Muscle layer of colon (tissue), 2 donors: ENCODE data around the gene MBNL1.
A peak's percentile ranks its signal among the peaks of the same experiment; 100 is the strongest.

Experiments used
- H3K27ac ChIP-seq: one replicate; pipeline ENCODE4 v1.7.0; 2013; ENCODE audit warnings: low read depth, mild to moderate bottlenecking, low read length, moderate library complexity
- H3K27me3 ChIP-seq, 2 donors: one replicate each; pipeline ENCODE4 v1.7.0; 2013; ENCODE audit warnings: low read length in 2 of 2, mild to moderate bottlenecking in 2 of 2; ENCODE audit not compliant: insufficient read depth in 2 of 2, control insufficient read depth in 1 of 2
- H3K36me3 ChIP-seq: one replicate; pipeline ENCODE4 v1.7.0; 2013; ENCODE audit warnings: mild to moderate bottlenecking, low read length; ENCODE audit not compliant: insufficient read depth
- H3K4me1 ChIP-seq: one replicate; pipeline ENCODE4 v1.7.0; 2013; ENCODE audit warnings: mild to moderate bottlenecking, low read length; ENCODE audit not compliant: insufficient read depth
- H3K4me3 ChIP-seq, 2 donors: one replicate each; pipeline ENCODE4 v1.7.0; 2013; ENCODE audit warnings: low read length in 2 of 2, low read depth in 1 of 2, mild to moderate bottlenecking in 1 of 2, moderate library complexity in 1 of 2
- H3K9ac ChIP-seq: one replicate; pipeline ENCODE4 v1.7.0; 2013; ENCODE audit warnings: low read length
- H3K9me3 ChIP-seq: one replicate; pipeline ENCODE4 v1.7.0; 2013; ENCODE audit warnings: mild to moderate bottlenecking, low read length
- donor health status: abdominal sarcoma.
- donor health status: Adenocarcinoma of cecum.

Gene MBNL1

DNA sequence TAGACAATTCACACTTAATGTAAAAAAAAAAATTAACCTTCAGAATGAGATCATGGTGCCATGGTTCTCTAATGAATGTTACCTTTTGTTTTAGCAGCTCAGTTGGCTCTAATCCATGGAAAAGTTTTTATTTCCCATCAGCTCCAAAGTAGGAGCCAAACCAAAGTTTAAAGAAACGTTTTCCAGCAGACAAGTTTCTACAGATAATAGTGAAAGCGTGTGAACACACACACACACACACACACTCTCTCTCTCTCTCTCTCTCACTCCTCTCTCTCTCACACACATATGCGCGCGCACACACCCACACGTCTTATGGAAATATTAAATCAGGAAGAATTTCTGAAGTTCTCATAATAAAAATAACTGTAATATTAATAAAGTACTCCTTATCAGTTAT, 46.9 kb downstream of the MBNL1 start:
- Histone ChIP-seq H3K4me1 (peaks cover 67% of the 10 kb centered on the region), H3K27ac (peak overlapping the region; percentile 27), H3K27me3 (no peaks in the 10 kb centered on the region), H3K9ac (no peak overlapping the region), H3K9me3 (no peaks in the 10 kb centered on the region), H3K36me3 (no peaks in the 10 kb centered on the region), H3K4me3 (no peak overlapping the region)

DNA sequence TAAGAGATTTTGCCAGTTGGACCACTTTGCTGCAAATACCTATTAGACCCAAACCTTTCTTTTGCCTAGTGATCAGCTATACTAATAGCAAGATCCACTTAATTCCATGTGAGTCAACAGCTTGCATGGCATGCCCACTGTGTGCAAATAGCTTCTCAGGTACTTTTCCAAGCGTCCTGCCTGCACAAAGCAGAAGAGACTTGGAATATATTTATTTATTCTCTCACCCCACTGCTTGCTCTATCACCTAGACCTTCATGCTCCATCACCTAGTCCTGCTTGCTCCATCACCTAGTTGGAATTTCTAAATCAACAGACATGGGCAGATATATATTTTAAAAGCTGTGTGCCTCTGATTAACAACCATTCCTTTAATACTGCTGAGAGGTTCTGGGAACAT, 47.6 kb downstream of the MBNL1 start:
- Histone ChIP-seq H3K9me3 (no peaks in the 10 kb centered on the region), H3K4me1 (peaks cover 74% of the 10 kb centered on the region), H3K9ac (no peak overlapping the region), H3K4me3 (no peak overlapping the region), H3K27me3 (no peaks in the 10 kb centered on the region), H3K36me3 (no peaks in the 10 kb centered on the region), H3K27ac (peak overlapping the region; percentile 24)

DNA sequence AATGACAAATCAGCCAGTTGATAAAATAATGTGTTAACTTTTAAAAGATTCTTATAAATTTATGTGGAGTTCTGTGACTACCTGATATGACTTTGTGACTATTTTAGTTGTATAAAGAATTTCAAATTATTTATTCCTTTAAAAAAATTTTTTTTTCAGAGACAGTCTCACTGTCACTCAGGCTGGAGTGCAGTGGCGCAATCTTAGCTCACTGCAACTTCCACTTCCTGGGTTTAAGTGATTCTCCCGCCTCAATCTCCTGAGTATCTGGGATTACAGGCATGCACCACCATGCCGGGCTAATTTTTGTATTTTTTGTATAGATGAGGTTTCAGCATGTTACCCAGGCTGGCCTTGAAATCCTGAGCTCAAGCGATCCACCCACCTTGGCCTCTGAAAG, 48.5 kb downstream of the MBNL1 start:
- H3K36me3 ChIP-seq: no peaks in the 10 kb centered on the region
- H3K27ac ChIP-seq: peak overlapping the region; percentile 16
- H3K4me1 ChIP-seq: peaks cover 82% of the 10 kb centered on the region
- H3K9me3 ChIP-seq: no peaks in the 10 kb centered on the region
- H3K27me3 ChIP-seq: no peaks in the 10 kb centered on the region
- H3K9ac ChIP-seq: no peak overlapping the region
- no peak overlapping the region for H3K4me3 ChIP-seq

DNA sequence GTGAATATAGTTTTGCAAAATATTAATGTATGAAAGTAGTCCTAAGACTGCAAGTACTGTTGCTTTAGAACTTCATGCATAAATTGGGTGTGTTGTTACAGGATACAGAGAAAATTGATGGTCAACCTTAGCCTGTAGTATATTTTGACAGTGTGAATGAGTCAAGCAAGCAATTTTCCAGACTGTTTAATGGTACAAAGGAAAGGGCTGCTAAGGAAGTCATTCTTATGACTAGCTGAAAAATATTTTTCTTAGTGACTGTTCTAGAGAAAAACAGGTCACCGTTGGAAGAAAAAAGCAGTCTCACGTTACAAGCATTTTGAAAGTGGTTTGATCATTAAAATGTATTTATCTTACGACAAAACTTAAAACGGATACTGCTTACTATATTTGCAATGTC, 49.2 kb downstream of the MBNL1 start:
- no peaks in the 10 kb centered on the region for H3K36me3 ChIP-seq
- no peak overlapping the region for H3K9ac ChIP-seq
- H3K4me3 ChIP-seq: no peak overlapping the region
- H3K27me3 ChIP-seq: no peaks in the 10 kb centered on the region
- peak overlapping the region; percentile 16 for H3K27ac ChIP-seq
- H3K9me3 ChIP-seq: no peaks in the 10 kb centered on the region
- H3K4me1 ChIP-seq: peaks cover 89% of the 10 kb centered on the region

DNA sequence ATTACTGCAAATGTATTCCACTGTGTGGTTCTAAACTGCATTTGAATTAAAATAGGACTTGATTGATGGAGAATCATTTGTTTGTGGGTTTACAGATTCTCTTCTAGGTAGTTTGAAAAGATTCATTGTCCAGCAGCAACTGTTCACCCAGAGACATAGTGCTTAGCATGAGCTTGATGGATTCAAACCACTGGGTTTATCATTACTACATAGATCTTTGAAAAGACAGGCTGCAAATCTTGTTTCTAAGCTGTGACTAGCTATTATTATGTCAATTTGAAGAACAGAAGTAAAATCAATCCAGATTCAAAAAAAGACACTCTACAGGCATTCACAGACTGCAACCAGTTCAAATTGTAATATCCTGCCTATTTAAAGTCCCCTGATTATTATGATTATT, 49.8 kb downstream of the MBNL1 start:
- Histone ChIP-seq H3K27ac (peak overlapping the region; percentile 16), H3K27me3 (no peaks in the 10 kb centered on the region), H3K9ac (no peak overlapping the region), H3K36me3 (no peaks in the 10 kb centered on the region), H3K4me1 (peaks cover 84% of the 10 kb centered on the region), H3K4me3 (no peak overlapping the region), H3K9me3 (no peaks in the 10 kb centered on the region)

DNA sequence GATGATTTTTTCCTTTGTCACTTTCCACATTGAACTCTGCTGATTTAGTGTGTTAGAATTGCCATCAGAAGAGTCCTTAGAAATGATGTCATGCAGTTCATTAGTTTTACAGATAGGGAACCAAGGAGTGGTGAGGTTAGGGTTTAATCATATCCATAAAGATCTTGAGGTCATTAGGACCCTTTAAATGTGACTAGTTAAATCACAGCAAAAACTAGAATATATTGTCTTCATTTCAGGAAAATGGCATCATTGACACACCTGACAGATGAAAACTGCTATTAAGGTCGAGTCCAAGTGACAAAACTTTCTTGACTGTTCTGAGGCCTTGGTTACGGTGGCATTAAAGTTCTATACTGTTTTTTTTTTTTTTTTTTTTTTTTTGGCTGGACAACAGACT, 50.5 kb downstream of the MBNL1 start:
- Histone ChIP-seq H3K4me3 (no peak overlapping the region), H3K27ac (peak overlapping the region; percentile 46)

DNA sequence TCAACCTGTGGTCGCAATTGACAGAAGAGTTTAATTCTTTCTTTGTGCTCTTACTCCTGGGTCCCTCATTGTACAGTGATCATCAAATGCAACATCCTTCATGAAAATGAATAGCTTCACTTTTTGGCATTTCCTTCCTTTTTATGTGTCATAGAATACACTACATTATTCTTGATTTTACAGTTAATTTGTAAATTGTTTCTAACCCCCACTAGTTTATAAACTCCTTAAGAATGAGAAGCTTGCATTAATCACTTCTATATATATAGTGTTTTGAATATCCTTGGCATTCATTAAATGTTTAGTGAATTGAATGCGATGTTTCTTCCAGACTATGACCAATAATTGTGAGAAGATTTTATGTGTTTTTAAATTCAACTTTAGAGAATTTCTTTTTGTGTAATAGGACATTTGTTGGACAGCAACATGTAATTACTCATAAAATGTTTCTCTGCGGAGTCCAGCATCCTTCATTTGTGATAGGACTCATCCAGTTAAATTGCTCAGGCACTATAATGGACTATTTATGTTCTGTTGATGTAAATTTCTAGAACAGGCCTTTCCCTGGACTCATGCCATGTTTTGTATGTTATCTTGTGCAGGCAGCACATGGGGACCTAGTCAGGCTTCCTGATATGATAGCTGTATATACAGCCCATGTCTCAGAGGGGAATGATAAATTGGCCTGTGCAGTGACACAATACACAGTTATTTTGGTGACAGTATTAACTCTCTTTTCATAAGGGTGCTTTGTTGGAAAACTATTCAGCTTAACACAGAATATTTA, 51.3 kb downstream of the MBNL1 start:
- H3K4me1 ChIP-seq: peaks cover 69% of the 10 kb centered on the region
- no peak overlapping the region for H3K9ac ChIP-seq
- H3K4me3 ChIP-seq: no peak overlapping the region
- H3K36me3 ChIP-seq: no peaks in the 10 kb centered on the region
- H3K9me3 ChIP-seq: no peaks in the 10 kb centered on the region
- no peaks in the 10 kb centered on the region for H3K27me3 ChIP-seq
- H3K27ac ChIP-seq: no peak overlapping the region

More for the DNA sequence above, 50.5 kb downstream of the MBNL1 start:
- no peak overlapping the region for H3K9ac ChIP-seq
- H3K36me3 ChIP-seq: no peaks in the 10 kb centered on the region
- H3K4me1 ChIP-seq: peaks cover 77% of the 10 kb centered on the region
- no peaks in the 10 kb centered on the region for H3K27me3 ChIP-seq
- no peaks in the 10 kb centered on the region for H3K9me3 ChIP-seq

DNA sequence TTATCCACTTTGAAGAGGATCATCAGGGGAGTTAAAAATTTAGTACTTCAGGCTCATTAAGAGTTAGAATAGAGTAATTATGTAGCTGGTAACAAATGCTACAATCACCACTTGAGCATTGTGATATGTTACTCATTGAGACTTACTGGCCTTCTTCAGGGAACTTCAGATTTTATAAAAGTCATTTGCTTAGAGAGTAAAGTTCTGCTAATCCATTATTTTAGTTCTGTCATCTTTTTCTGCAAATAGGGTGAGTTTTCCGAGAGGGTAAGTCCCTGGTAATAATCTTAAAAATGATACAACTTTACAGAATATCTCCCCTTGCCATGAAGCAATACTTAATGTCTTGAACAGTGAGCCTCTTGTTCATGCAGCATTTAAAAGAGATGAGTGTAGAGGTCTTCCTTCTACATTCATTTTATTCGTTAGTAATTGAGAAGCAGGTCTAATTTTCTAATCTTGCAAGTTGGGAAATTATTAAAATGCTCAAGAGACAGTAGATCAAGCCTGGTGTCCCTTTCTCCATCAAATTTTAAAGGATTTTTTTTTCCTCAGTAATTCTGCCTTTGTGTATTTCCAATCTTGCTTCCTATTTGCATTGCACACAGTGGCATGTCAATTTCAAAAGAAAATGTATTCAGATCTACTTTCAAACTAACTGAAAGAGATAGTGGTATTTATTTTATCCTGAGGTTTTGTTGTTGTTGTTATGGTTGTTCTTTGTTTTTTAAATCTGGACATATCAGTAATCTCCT, 52.6 kb downstream of the MBNL1 start:
- Histone ChIP-seq H3K9ac (no peak overlapping the region), H3K4me3 (no peak overlapping the region), H3K27me3 (no peaks in the 10 kb centered on the region), H3K9me3 (no peaks in the 10 kb centered on the region), H3K4me1 (peaks cover 56% of the 10 kb centered on the region), H3K27ac (peak overlapping the region; percentile 74), H3K36me3 (no peaks in the 10 kb centered on the region)

DNA sequence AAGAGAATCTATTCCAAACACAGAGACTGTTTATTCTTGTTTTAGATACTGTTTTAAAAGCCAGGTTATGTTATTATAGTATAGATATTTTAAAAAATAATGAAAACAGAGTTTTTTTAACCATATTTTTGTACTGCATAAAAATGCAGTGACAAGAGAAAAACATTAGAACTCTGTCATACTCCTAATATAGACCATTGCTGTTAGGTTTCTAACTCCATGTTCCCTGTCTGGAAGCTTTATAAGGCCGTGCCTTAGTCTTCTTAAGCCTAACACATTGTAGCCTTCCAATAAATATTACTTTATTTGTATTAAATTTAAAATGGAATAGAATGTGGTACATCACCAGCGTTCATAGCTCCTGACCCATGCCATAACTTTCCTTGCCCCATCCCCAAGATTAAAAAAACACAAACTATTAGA, 53.2 kb downstream of the MBNL1 start:
- Histone ChIP-seq H3K27me3 (no peaks in the 10 kb centered on the region), H3K4me3 (no peak overlapping the region), H3K4me1 (peaks cover 53% of the 10 kb centered on the region), H3K9me3 (no peaks in the 10 kb centered on the region), H3K36me3 (no peaks in the 10 kb centered on the region), H3K9ac (no peak overlapping the region), H3K27ac (peak overlapping the region; percentile 76)

DNA sequence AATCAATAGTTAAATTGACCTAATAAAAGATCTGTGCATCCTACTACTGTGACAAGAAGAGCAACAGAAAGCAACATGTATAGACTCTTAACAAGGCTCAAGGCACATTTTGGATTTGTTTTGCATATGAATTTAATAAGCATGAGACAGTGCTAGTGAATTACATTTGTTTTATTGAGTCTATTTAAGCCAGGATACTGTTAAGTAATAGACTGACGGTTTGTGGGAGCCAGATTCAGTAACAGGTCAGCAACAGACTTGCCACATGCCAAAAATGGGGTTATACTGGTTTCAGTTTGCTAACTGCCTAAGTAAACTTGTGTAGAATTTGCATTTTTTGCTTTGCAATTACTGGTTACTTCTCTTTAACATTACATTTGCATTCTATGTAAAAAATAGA, 54.0 kb downstream of the MBNL1 start:
- Histone ChIP-seq H3K4me1 (peaks cover 48% of the 10 kb centered on the region), H3K9me3 (no peaks in the 10 kb centered on the region), H3K4me3 (peak overlapping the region in 1 of 2 donors; percentile 12), H3K27me3 (no peaks in the 10 kb centered on the region), H3K36me3 (no peaks in the 10 kb centered on the region), H3K27ac (peak overlapping the region; percentile 76), H3K9ac (no peak overlapping the region)

DNA sequence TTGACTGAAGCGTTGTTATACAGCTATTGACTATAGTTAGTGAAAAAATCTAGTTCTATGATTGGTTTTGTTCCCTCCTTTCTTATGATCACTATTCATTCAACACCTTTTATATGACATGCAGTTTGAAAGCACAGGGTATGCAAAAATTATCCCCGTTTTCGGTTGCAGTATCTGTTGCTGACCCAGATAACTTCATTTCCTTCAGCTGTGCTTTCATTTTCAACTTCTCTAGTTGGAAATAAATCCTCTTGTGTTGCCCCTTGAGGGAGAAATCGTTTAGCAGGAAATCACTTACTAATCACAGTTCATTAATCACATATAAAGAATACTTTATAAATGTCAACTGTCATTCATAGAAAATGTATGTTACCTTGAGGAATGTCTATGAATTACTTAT, 55.1 kb downstream of the MBNL1 start:
- Histone ChIP-seq H3K27ac (peak overlapping the region; percentile 43), H3K36me3 (no peaks in the 10 kb centered on the region), H3K4me1 (peaks cover 46% of the 10 kb centered on the region), H3K9me3 (no peaks in the 10 kb centered on the region), H3K27me3 (no peaks in the 10 kb centered on the region), H3K9ac (no peak overlapping the region), H3K4me3 (no peak overlapping the region)
